ENCODE measurements around the gene NOC2L. TPM values are rescaled to one million over a fixed set of nuclear protein-coding genes. Genes with fewer than 3 reads are reported as not detected.

The NOC2L gene
- total RNA-seq, 4 donors from 2014 or later = 57.9 to 80.2 (median 60.4) TPM

DNA sequence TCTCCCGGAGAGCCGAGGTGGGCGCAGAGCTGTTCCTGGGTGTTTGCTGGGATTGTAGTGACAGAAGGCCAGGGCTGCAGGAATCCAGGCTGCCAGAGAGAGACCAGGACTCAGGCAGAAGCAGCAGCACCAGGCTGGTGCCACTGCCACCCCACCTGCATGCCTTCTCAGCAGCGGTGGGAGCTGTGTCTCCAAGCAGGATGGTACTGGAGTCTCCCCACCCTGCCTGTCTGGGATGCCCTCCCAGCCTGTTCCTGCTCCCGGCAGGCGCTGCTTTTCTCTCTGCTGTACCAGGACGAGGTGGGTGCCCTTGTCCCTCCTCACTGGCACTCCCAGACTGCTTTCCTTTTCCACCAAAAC lies 45.3 kb upstream of the NOC2L start:
- no peak overlapping the region for H3K4me3 ChIP-seq
- no peak overlapping the region for H3K27ac ChIP-seq
- DNase-seq = no peak
- no peaks in the 10 kb centered on the region for H3K9me3 ChIP-seq
- H3K36me3 ChIP-seq = no peaks in the 10 kb centered on the region
- 55 to 58% methylated on average over 3 of the region's 7 CpGs for WGBS, 2 donors
- intact Hi-C loops (cut with DNase I) = no loop called here
- H3K4me1 ChIP-seq = peaks cover 31 to 62% (median 31%) of the 10 kb centered on the region in 3 donors
- TF ChIP-seq CTCF (IDR thresholded peaks at IDR 0.05) (no peak), POLR2A (IDR thresholded peaks at IDR 0.05) (no peak)
- H3K27me3 ChIP-seq = peaks cover 0 to 79% (median 0%) of the 10 kb centered on the region in 4 donors

GRCh38 chr1:1003618-1004419 lies 44.8 kb upstream of the NOC2L start:
- Histone ChIP-seq H3K36me3 (no peaks in the 10 kb centered on the region), H3K9me3 (no peaks in the 10 kb centered on the region), H3K4me1 (peaks cover 31 to 67% (median 37%) of the 10 kb centered on the region in 3 donors), H3K27ac (no peak overlapping the region), H3K4me3 (no peak overlapping the region), H3K27me3 (peaks cover 0 to 85% (median 0%) of the 10 kb centered on the region in 4 donors)
- intact Hi-C loops (cut with DNase I) = no loop called here
- DNase-seq = no peak
- TF ChIP-seq POLR2A (IDR thresholded peaks at IDR 0.05) (no peak), CTCF (IDR thresholded peaks at IDR 0.05) (no peak)
- WGBS, 2 donors = 88% methylated on average over 10 of the region's 22 CpGs; no CpG with 5 or more reads in 1 of the 2 donors

- Histone ChIP-seq H3K27me3 (peaks cover 0 to 96% (median 3%) of the 10 kb centered on the region in 4 donors), H3K9me3 (no peaks in the 10 kb centered on the region), H3K4me1 (peaks cover 28 to 71% (median 38%) of the 10 kb centered on the region in 3 donors), H3K4me3 (peak overlapping the region; percentile 59 to 78 (median 68)), H3K27ac (peak overlapping the region; percentile 91 to 97 (median 94)), H3K36me3 (no peaks in the 10 kb centered on the region)
- WGBS, 2 donors = 0% methylated on average over 10 to 11 of the region's 58 CpGs
- DNase-seq = no peak
- no peak for TF ChIP-seq CTCF (IDR thresholded peaks at IDR 0.05)
- TF ChIP-seq POLR2A (IDR thresholded peaks at IDR 0.05) = no peak
- intact Hi-C loops (cut with DNase I) = no loop called here
These were observed 42.2 kb upstream of the NOC2L start for GRCh38 chr1:1001057-1001783.

- no peak for DNase-seq
- Histone ChIP-seq H3K4me3 (peak overlapping the region; percentile 59 to 78 (median 68)), H3K4me1 (peaks cover 22 to 69% (median 38%) of the 10 kb centered on the region in 3 donors), H3K27me3 (peaks cover 0 to 96% (median 3%) of the 10 kb centered on the region in 4 donors), H3K9me3 (no peaks in the 10 kb centered on the region), H3K27ac (peak overlapping the region; percentile 91 to 97 (median 94)), H3K36me3 (no peaks in the 10 kb centered on the region)
- intact Hi-C loops (cut with DNase I) = no loop called here
- WGBS, 2 donors = 2 to 22% methylated on average over 1 to 23 of the region's 75 CpGs
- TF ChIP-seq POLR2A (IDR thresholded peaks at IDR 0.05) (peak in 1 of 4 donors; percentile 70), CTCF (IDR thresholded peaks at IDR 0.05) (peak in 2 of 6 experiments; percentile 4 to 25)
These were observed 41.5 kb upstream of the NOC2L start for GRCh38 chr1:1000357-1001056.
